HG03064 (cell line): ENCODE data around the gene PRC1.
A peak's percentile ranks its signal among the peaks of the same experiment; 100 is the strongest.
"Not testable (repeated sequence)": the region's sequence is repeated elsewhere in the genome, so short reads cannot be mapped to it uniquely, and the experiment has no call there.

Source experiments
- ATAC-seq: cut with Tn5 transposase; IDR thresholded peaks from one replicate; pipeline ENCODE4 v1.9.1; 2021; ENCODE audit warnings: low read depth; ENCODE audit not compliant: unreplicated experiment

The PRC1 gene

GRCh38 chr15:90934949-90935751, 59.2 kb downstream of the PRC1 start, which contains the start of gene UNC45A:
Gene UNC45A (plus strand): TSS chr15:90935285. CDS start chr15:90935325, 40 bp downstream.
- ATAC-seq, result peak; percentile 49

- ATAC-seq, result peak; percentile 26
These were observed 59.9 kb downstream of the PRC1 start for GRCh38 chr15:90934256-90934948.

DNA sequence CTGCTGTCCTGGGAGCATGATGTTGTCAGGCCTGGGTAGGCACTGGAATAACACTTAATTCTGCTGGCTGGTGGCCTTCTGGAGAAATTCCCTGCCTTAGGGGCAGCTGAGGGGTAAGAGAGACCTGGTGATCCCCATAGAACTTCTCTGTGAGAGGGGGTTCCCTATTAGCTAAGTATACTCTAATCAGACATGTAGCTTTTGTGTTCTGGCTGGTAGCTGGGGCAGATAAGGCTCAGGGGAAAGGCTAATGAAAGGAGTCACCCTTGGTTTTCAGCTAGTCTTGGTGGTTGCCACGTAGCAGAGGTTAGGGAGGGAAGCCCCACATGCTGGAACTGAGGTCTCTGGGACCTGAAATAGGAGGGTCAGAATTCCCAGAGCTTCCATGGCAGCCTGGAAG, 61.0 kb downstream of the PRC1 start:
- no peak for ATAC-seq

GRCh38 chr15:90932660-90932991, 61.7 kb downstream of the PRC1 start:
- no peak for ATAC-seq

DNA sequence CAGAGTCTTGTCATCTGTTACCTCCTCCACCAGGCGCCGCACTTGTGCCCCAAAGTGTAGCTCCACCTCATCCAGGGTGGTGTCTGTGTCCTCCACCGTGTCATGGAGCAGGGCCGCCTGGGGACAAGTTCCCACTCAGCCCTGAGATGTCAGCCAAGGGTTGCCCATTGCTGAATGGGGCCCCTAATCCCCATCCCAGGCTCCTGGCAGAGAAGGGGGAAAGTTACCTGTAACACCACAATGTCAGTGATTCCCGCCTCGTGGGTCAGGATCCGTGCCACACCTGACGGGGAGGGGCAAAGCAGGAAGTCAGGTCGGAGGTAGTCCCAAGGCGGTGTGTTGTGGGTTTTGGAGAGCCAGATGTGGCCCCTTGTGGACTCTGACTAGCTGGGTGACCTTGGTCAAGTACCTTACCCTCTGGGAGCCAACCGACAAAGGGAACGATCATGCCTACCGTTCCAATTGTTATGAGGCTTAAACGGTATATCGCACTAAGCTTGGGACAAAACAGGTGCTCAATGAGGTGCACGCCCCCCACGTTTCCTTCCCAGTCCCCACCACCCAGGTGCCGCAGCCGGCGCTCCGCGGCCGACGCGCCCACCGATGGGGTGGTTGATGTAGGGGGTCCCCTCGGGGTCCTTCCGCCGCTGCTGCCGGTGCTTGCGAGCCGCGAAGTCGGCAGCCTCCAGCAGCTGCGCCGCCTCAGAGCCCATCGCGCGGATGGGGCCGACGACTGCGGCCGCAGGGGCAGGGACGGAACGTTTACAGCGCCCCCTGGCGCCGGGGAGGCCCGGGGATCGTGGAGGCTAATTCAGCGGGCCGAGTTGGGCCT, 62.3 kb downstream of the PRC1 start, which contains the start of gene HDDC3:
Gene HDDC3, minus strand, starts transcription at position 722 of the 832 bp plus-strand sequence. Its CDS starts 9 bp downstream, at position 713.
- peak; percentile 52 for ATAC-seq

DNA sequence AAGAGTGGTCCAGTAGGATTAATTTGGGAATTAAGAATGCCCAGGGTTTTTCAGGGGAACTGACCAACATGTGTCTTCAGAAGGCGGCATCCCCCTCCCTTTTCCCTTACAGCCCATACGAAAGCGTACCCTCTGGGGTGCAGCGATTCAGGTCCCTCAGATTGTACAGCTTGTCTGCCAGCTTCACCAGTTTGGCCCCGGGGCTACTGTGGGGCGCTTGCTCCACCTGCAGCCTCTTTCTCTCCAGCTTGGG, 62.8 kb downstream of the PRC1 start:
- no peak for ATAC-seq

DNA sequence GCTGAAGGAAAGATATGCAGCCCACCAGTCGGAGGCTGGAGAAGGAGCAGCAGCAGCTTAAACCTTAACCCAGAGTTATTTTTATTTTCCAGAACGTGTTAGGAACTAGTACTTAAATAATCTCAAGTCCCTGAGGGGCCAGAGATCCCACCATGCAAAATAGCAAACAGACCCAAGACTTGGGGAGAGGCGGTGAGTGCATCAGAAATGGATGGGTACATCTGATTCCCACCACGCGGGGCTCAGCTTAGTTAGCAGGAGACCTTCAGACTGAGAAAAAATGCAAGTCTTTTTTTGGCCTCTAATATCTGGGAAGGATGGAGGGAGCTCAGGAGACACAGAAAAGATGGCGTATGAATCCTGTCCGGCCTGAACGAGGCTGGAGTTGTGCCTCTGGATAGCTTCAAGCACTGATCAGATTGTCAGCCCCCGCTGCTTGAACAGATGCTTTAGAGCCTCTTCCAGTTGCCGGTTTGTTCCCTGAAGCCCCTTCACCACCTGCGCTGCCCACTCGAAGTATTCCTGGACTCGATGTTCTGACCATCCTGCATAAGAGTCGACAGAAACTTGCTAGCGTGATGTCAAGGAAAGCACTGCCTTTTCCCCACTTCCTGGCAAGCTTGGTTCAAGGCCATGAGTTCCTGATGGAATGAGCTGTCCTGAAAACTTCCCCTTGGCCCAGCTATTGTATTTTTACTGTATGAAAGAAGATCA, 63.3 kb downstream of the PRC1 start:
- no peak for ATAC-seq

DNA sequence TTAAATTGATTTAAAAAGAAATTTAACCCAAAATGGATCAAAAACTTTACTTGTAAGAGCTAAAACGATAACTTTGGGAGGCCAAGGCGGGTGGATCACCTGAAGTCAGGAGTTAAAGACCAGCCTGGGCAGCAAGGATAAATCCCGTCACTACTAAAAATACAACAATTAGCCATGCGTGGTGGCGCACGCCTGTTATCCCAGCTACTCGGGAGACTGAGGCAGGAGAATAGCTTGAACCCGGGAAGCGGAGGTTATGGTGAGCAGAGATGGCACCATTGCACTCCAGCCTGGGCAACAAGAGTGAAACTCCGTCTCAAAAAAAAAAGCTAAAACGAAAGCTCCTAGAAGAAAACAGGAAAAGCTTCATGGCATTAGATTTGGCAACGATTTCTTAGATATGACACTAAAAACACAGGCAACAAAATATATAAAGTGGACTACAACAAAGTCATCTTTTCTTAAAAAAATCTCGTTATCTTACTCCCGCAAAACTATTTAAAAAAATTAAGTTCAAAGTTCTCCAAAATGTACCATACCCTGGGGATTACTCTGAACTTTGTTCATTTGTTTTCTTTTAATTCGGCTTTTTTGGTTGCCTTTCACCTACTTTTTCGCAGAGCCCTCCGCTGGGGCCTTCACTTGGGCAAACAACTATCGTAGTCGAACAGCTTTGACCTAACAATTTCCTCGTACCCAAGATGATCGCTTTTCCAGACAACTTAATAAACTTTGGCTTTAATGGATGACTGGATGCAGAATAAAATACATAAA, 64.9 kb downstream of the PRC1 start:
- no peak for ATAC-seq

DNA sequence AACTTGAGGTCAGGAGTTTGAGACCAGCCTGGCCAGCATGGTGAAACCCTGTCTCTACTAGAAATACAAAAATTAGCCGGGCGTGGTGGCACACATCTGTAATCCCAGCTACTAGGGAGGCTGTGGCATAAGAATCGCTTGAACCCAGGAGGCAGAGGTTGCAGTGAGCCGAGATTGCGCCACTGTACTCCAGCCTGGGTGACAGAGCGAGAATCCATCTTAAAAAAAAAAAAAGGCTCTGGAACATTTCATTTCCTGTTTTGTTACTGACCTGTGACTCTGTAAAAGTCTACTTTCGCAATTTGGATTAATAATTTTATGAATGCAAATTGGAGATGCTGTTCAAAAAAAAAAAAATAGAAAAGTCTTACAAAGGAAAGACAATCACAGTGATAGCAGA, 66.2 kb downstream of the PRC1 start:
- not testable (repeated sequence) for ATAC-seq

DNA sequence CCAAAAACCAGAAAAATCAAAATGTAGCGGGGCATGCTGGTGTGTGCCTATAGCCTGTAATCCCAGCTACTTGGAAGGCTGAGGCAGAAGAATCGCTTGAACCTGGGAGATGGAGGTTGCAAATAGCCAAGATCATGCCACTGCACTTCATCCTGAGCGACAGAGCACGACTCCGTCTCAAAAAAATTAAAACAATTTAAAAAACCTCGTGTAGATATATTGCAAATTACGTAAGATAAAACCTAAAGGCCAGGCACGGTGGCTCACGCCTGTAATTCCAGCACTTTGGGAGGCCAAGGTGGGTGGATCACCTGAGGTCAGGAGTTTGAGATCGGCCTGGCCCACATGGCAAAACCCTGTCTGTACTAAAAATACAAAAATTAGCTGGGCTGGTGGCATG, 67.6 kb downstream of the PRC1 start:
- not testable (repeated sequence) for ATAC-seq

- peak; percentile 38 for ATAC-seq
These were observed 70.0 kb downstream of the PRC1 start for GRCh38 chr15:90924375-90924774.

DNA sequence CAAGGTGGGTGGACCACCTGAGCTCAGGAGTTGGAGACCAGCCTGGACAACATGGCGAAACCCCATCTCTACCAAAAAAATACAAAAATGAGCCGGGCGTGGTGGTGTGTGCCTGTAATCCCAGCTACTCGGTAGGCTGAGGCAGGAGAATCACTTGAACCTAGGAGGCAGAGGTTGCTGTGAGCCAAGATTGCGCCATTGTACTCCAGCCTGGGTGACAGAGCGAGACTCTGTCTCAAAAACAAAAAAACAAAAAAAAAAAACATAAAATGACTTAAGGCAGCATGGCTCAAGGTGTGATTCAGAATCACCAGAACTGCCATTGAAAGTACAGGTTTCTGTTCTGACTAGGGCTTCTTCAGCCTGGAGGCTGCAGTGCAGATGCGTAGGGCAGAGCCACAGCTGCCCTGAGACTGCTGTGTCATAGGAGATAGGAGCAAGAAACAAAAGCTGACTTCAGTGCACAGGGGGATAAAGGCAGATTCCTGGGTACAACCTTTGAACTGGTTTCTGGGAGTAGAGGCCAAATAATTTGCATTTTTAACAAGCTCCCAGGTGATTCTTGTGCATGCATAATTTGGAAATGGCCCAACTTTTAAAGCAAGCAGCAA, 71.5 kb downstream of the PRC1 start:
- peak; percentile 84 for ATAC-seq

DNA sequence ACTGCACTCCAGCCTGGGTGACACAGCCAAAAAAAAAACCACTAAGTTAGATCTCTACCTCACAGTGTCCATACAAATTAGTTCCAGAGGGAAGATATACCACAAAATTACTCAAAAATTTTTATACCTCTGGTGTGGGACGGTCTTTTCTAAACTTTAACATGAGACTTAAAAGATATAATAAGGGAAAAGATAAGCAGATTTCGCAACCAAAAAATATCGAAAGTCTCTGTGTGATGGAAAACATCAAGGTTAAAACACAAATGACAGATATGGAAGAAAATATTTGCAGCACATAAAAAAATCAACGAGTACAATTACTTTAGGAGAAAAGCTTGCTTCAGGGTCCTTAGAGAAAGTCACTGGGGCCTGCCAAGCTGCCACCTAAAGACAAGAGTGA, 72.4 kb downstream of the PRC1 start:
- no peak for ATAC-seq

DNA sequence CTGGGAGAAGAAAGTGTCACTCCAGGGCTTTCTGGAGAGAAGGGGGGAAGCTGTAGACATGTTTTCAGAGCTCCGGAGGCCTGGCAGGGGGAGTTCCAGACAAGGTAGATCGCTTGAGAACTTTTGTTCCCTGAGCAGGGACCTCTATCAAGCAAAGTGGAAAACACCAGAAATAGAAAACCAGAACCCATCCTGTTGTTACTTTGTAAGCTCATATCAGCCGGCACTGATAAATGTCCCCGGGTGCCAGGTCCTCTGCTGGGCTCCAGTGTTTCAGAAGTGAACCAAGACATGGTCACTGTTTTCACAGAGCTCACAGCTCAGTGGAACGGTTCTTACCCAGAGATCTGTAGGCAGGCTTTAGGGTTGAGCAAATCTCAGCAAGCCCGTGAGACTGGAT, 75.5 kb downstream of the PRC1 start:
- no peak for ATAC-seq

DNA sequence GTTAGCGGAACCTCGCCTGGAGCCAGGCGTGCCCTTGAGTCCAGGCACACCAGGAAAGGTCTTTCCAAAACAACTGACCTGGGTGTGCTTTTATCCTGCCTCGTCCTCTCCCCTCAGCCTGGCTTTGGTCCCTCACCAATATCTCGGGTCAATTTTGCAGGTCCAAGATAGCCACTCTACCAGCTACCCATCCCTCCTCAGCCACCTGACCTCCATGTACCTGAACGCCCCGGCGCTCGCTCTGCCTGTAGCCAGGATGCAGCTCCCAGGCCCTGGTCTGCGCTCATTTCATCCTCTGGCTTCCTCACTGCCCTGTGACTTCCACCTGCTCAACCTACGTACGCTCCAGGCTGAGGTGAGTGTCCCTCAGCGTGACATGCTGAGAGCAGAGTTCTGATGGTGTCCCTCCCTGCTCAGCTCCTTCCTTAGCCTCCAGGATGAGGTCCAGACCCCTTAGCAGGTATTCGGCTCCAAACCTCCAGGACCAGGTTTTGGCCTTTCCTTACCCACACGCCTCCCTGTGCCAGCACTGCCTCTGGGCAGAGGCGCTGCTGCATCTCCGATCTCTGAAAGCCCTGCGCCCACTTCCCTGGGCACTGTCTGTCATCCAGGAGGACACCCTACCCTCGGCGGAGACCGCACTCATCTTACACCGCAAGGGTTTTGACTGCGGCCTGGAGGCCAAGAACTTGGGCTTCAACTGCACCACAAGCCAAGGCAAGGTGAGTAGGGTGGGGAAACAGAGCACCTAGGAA, 76.1 kb downstream of the PRC1 start:
- ATAC-seq, result no peak

GRCh38 chr15:90917569-90917968, 76.8 kb downstream of the PRC1 start:
- ATAC-seq, result no peak

DNA sequence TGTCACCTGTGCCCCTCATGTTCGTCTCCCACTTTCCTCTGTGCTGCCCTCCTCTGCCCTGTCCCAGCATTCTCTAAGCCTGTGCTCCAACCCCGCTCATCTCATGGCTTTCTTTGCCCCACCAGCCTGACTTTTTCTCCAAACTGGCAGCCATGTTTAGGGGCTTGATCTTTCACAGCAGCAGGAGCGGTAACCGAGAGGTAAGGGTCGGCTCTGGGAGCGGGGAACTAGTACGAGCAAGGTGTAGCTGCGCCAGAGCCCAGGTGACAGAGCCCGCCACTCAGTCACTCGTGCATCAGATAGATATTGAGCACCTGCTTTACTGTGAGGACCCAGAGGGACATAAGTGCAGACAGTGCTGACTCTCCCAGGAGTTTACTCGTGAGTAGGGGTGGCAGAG, 77.9 kb downstream of the PRC1 start:
- ATAC-seq, result no peak
